HUES48 (cell line): ENCODE results near the gene CCDC159.
"Not testable (repeated sequence)": the region's sequence is repeated elsewhere in the genome, so short reads cannot be mapped to it uniquely, and the experiment has no call there.

ENCODE experiments used
- H3K27ac ChIP-seq: one replicate; pipeline ENCODE4 v1.7.0; 2013; ENCODE audit warnings: low read depth, low read length, inconsistent platforms
- H3K27me3 ChIP-seq: 2 replicates; pipeline ENCODE4 v1.6.1; 2013; ENCODE audit warnings: mild to moderate bottlenecking, low read length; ENCODE audit not compliant: control insufficient read depth, insufficient read depth
- H3K36me3 ChIP-seq: 2 replicates; pipeline ENCODE4 v1.6.1; 2013; ENCODE audit warnings: low read length; ENCODE audit not compliant: control insufficient read depth, insufficient read depth
- H3K4me1 ChIP-seq: 2 replicates; pipeline ENCODE4 v1.6.1; 2013; ENCODE audit warnings: mild to moderate bottlenecking, low read length; ENCODE audit not compliant: control insufficient read depth, insufficient read depth
- H3K4me3 ChIP-seq: 2 replicates; pipeline ENCODE4 v1.5.1; 2013; ENCODE audit warnings: mild to moderate bottlenecking, low read depth, low read length
- H3K9ac ChIP-seq: 2 replicates; pipeline ENCODE4 v1.6.1; 2013; ENCODE audit warnings: mild to moderate bottlenecking, low read depth, low read length, moderate library complexity
- H3K9me3 ChIP-seq: 2 replicates; pipeline ENCODE4 v1.6.1; 2013; ENCODE audit warnings: low read length; ENCODE audit not compliant: control insufficient read depth, insufficient read depth

CCDC159 gene

DNA sequence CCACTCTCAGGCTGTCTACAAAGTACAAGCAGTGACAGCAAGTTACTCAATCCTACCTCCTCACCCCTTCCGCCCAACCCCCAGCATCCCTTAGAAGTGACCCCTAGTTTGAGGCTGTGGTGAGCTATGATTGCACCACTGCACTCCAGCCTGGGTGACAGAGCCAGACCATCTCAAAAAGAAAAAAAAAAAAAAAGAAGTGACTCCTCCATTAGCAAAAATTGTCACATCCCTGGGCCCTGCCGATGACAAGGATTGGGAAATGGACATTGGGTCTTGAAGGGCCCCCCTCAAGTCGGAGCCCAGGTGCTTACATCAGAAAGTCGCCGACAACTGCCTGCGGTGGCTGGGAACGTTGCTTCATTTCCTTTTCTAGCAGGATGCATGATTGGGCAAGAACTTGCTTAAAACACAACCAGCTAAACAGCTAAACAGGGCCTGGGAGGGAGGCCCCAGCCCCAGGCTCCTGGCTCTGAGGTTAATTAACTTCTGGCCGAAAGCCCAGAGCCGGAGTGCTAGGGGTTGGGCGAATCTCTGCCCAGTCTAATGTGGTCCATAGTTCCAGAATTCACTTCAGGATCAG, 22.1 kb upstream of the CCDC159 start:
- H3K36me3 ChIP-seq, result no peaks in the 10 kb centered on the region; the same call in none of the 2 replicates
- no peaks in the 10 kb centered on the region for H3K9me3 ChIP-seq
- H3K27ac ChIP-seq, result no peak overlapping the region
- no peak overlapping the region for H3K9ac ChIP-seq
- H3K4me1 ChIP-seq, result peaks cover 6% of the 10 kb centered on the region; the same call in 1 of the 2 replicates
- no peaks in the 10 kb centered on the region for H3K27me3 ChIP-seq
- no peak overlapping the region for H3K4me3 ChIP-seq

- no peak overlapping the region for H3K4me3 ChIP-seq
- H3K36me3 ChIP-seq, result no peaks in the 10 kb centered on the region; the same call in none of the 2 replicates
- peaks cover 6% of the 10 kb centered on the region; the same call in 1 of the 2 replicates for H3K4me1 ChIP-seq
- H3K27ac ChIP-seq, result no peak overlapping the region
- no peaks in the 10 kb centered on the region for H3K27me3 ChIP-seq
- H3K9ac ChIP-seq, result no peak overlapping the region
- no peaks in the 10 kb centered on the region for H3K9me3 ChIP-seq
Measured at GRCh38 chr19:11324748-11325389, 21.4 kb upstream of the CCDC159 start.

DNA sequence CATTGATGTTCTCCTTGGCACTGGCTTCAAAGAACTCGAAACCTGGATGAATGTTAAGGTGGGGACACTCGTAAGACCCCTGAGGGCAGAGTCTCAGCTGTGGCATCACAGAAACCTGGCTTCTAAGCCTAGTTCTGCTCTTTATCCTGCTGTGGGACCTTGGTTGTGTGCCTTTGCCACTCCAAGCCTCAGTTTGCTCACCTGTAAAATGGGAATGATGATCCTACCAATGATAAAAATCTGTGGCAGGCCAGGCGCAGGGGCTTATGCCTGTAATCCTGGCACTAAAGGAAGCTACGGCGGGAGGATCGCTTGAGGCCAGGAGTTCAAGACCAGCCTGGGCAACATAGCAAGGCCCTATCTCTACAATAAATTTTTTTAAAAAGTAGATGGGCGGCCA, 20.8 kb upstream of the CCDC159 start:
- no peaks in the 10 kb centered on the region for H3K27me3 ChIP-seq

DNA sequence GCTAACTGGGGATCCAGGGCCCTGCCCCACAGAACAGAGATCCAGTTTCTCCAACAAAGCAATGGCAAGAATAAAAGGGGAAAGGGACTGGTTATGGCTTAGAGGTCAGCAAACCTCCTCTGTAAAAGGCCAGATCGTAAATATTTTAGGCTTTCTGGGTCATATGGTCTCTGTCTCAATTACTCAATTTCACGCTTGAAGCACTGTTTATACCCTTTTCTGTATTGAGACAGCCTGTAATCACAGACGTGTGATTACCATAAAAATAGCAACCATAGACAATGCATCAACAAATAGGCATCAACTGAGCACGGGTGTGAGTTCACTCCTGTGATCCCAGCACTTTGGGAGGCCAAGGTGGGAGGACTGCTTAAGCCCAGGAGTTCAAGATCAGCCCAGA, 16.2 kb upstream of the CCDC159 start:
- H3K4me1 ChIP-seq, result no peaks in the 10 kb centered on the region
- no peaks in the 10 kb centered on the region for H3K9me3 ChIP-seq
- no peak overlapping the region for H3K27ac ChIP-seq
- H3K27me3 ChIP-seq, result no peaks in the 10 kb centered on the region
- peaks cover 7% of the 10 kb centered on the region for H3K36me3 ChIP-seq
- H3K9ac ChIP-seq, result no peak overlapping the region
- no peak overlapping the region for H3K4me3 ChIP-seq

More for the DNA sequence above, 20.8 kb upstream of the CCDC159 start:
- H3K9ac ChIP-seq, result no peak overlapping the region
- peaks cover 6% of the 10 kb centered on the region; the same call in 1 of the 2 replicates for H3K4me1 ChIP-seq
- H3K9me3 ChIP-seq, result no peaks in the 10 kb centered on the region
- no peak overlapping the region for H3K27ac ChIP-seq
- no peak overlapping the region for H3K4me3 ChIP-seq
- H3K36me3 ChIP-seq, result no peaks in the 10 kb centered on the region; the same call in none of the 2 replicates

DNA sequence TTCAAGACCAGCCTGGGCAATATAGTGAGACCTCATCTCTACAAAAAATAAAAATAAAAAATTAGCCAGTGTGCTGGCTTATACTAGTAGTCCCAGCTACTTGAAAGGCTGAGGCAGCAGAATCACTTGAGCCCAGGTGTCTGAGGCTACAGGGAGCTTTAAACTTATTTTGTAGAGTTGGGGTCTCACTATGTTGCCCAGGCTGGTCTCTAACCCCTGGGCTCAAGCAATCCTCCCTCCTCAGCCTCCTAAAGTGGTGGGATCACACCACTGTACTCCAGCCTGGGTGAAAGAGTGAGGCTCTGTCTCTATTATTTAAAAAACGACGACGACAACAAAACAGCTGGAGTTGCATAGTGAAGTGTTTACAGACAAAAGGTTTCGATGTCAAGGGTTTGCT, 14.8 kb upstream of the CCDC159 start:
- H3K4me3 ChIP-seq, result no peak overlapping the region

DNA sequence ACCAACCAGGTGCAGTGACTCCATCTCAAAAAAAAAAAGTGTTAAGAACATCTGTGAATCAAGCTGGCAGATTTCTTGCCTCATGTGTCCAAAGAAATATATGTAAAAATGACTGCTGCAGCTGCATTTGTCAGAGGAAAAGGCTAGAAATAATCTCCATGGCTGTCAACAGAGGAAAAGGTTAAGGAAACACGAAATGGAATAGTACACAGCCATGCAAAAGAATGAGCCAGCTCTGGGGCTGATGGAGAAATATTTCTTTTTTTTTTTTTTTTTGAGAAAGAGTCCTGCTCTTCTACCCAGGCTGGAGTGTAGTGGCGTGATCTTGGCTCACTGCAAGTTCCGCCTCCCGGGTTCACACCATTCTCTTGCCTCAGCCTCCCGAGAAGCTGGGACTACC, 13.5 kb upstream of the CCDC159 start:
- no peaks in the 10 kb centered on the region for H3K4me1 ChIP-seq
- H3K9ac ChIP-seq, result no peak overlapping the region
- no peak overlapping the region for H3K27ac ChIP-seq
- H3K36me3 ChIP-seq, result peaks cover 15% of the 10 kb centered on the region
- no peaks in the 10 kb centered on the region for H3K9me3 ChIP-seq
- H3K4me3 ChIP-seq, result no peak overlapping the region
- H3K27me3 ChIP-seq, result no peaks in the 10 kb centered on the region

More for the DNA sequence above, 14.8 kb upstream of the CCDC159 start:
- H3K27ac ChIP-seq, result no peak overlapping the region
- no peaks in the 10 kb centered on the region for H3K4me1 ChIP-seq
- no peak overlapping the region for H3K9ac ChIP-seq
- H3K27me3 ChIP-seq, result no peaks in the 10 kb centered on the region
- peaks cover 15% of the 10 kb centered on the region for H3K36me3 ChIP-seq
- no peaks in the 10 kb centered on the region for H3K9me3 ChIP-seq

DNA sequence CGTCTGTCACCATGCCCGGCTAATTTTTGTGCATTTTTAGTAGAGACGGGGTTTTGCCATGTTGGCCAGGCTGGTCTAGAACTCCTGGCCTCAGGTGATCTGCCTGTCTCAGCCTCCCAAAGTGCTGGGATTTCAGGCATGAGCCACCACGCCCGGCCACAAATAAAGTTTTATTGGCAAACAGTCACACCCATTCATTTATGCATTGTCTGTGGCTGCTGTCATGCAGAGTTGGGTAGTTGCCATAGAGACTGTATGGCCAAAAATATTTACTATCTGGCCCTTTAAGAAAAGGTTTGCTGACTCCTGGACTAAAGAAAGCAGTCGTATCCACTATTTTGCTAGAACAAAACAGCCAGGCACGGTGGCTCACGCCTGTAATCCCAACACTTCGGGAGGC, 12.5 kb upstream of the CCDC159 start:
- H3K27ac ChIP-seq, H3K4me3 ChIP-seq, H3K9me3 ChIP-seq, H3K4me1 ChIP-seq, H3K27me3 ChIP-seq, H3K9ac ChIP-seq: not testable (repeated sequence)
- H3K36me3 ChIP-seq, result peaks cover 15% of the 10 kb centered on the region

GRCh38 chr19:11335449-11336146, 10.7 kb upstream of the CCDC159 start:
- Histone ChIP-seq H3K4me1 (0 out of 2 replicates have a peak, but pooled peaks cover 2% of the 10 kb centered on the region), H3K9ac (no peak overlapping the region), H3K27ac (no peak overlapping the region), H3K36me3 (peaks cover 15% of the 10 kb centered on the region), H3K4me3 (no peak overlapping the region), H3K9me3 (no peaks in the 10 kb centered on the region), H3K27me3 (no peaks in the 10 kb centered on the region)

DNA sequence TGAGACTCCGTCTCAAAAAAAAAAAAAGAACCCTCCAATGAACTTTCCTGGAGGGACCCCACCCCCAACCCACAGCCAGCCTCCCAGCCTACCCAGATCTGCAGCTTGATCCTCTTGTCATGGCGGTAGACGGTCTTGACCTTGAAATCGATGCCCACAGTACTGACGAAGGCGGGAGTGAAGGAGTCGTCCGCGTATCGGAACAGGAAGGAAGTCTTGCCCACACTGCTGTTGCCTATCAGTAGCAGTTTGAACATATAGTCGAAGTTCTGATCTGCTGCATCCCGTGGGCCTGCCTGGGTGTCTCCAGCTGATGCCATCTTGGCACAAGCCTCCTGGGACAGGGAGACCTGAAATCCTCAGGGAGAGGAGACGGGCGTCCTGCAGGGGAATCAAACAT, 9.2 kb upstream of the CCDC159 start:
- Histone ChIP-seq H3K4me3 (no peak overlapping the region), H3K4me1 (0 out of 2 replicates have a peak, but pooled peaks cover 2% of the 10 kb centered on the region), H3K36me3 (peaks cover 19% of the 10 kb centered on the region), H3K27me3 (no peaks in the 10 kb centered on the region), H3K9ac (no peak overlapping the region), H3K27ac (no peak overlapping the region), H3K9me3 (no peaks in the 10 kb centered on the region)

DNA sequence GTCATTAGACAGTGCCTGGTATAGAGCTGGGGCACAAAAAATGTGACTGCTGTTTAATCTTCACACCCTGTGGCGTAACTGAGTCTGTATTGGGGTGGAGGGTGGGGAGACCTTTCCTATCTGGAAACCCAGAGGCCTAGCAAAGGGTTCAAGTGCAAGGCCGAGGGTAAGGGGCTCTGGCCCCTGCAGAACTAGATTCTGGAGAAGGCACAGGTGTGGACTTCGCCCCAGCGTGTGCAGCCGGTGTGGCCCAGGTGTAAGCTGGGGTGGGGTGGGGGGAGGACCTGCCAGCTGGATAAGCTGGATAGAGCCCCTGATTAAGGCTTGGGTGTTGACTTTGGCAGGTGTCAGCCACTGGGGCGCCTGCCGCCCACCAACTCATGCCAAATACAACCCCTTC, 8.2 kb upstream of the CCDC159 start:
- H3K27ac ChIP-seq, result no peak overlapping the region
- H3K9me3 ChIP-seq, result no peaks in the 10 kb centered on the region
- H3K36me3 ChIP-seq, result peaks cover 17% of the 10 kb centered on the region
- 0 out of 2 replicates have a peak, but pooled peaks cover 2% of the 10 kb centered on the region for H3K4me1 ChIP-seq
- H3K4me3 ChIP-seq, result no peak overlapping the region
- no peak overlapping the region for H3K9ac ChIP-seq
- no peaks in the 10 kb centered on the region for H3K27me3 ChIP-seq
